Nephron (organoid): ENCODE measurements around the gene KLHL22.

Experiments used
- H3K27ac Mint-ChIP-seq, 3 experiments: 2 replicates each; pipeline ENCODE4 v1.8.0; 2020; ENCODE audit warnings: mixed read lengths in 3 of 3, mild to moderate bottlenecking in 2 of 3, moderate library complexity in 1 of 3
- H3K27me3 Mint-ChIP-seq: 2 replicates; pipeline ENCODE4 v1.8.0; 2021; ENCODE audit warnings: low read depth, mild to moderate bottlenecking, moderate library complexity, mixed read lengths
- H3K36me3 Mint-ChIP-seq: 2 replicates; pipeline ENCODE4 v1.8.0; 2020; ENCODE audit warnings: low read depth, mixed read lengths
- H3K4me1 Mint-ChIP-seq: 2 replicates; pipeline ENCODE4 v1.8.0; 2020; ENCODE audit warnings: mixed read lengths
- H3K4me3 Mint-ChIP-seq, 3 experiments: 2 replicates each; pipeline ENCODE4 v1.8.0; 2020; ENCODE audit warnings: mild to moderate bottlenecking in 3 of 3, mixed read lengths in 3 of 3, moderate library complexity in 2 of 3
- H3K9me3 Mint-ChIP-seq: 2 replicates; pipeline ENCODE4 v1.8.0; 2020; ENCODE audit warnings: mixed read lengths
- TF ChIP-seq, protein P1 (sequence below), 3 experiments: fragments of 200-600 bp; sonication (generic); IDR thresholded peaks; one replicate each; pipeline ENCODE4 v1.5.0; 2021; ENCODE audit warnings: antibody characterized with exemption in 3 of 3; ENCODE audit not compliant: unreplicated experiment in 3 of 3

The KLHL22 gene

DNA sequence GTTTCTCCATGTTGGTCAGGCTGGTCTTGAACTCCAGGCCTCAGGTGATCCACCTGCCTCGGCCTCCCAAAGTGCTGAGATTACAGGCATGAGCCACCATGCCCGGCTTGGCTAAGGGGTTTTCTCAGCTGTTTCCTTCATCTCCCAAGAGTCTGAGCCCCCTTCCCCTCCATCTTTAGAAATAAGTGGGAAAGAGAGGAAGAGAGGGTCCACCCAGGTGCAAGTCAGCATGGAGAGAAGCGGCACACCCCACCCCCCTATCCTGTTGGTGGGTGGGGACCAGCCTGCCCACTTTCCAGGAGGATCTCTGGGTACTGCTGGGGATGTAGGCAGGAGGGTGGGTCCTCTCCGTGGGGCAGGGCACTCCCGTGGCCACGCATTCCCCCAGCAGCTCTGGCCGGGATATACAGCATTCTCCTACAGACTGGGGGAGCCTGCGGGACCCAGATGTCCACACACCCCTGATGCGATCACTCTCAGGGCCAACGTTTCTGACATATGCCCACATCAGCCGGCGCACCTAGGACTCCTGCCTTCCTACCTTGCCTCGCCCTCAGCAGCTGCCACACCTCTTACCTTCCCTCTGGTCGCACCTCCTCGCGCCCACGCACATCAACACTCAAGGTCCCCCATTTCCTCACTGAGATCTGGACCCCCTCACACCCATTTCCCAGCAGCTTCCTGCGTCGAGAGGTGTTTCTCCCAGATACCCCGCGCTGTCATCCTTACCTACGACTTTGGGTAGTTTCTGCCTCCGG, 66.9 kb downstream of the KLHL22 start:
- H3K9me3 Mint-ChIP-seq, result no peaks in the 10 kb centered on the region
- no peak overlapping the region for H3K27ac Mint-ChIP-seq

DNA sequence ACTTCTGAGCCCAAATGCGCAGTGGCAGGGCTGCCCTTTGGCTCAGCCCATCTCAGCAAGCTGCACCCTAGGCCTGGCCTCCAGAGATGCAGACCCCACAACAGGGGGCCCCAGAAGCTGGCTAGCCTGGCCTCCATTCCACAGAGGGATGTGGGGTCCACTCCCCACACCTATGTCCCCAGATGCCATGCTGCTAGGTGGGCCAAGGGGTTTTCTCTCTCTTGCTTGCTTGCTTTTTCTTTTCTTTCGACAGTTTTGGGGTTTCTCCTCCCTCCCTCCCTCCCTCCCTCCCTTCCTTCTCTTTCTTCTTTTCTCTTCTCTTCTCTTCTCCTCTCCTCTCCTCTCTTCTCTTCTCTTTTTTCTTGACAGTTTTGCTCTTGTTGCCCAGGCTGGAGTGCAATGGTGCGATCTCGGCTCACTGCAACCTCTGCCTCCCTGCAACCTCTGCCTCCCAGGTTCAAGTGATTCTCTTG, 67.6 kb downstream of the KLHL22 start:
- no peaks in the 10 kb centered on the region for H3K9me3 Mint-ChIP-seq
- TF ChIP-seq, protein P1, sequence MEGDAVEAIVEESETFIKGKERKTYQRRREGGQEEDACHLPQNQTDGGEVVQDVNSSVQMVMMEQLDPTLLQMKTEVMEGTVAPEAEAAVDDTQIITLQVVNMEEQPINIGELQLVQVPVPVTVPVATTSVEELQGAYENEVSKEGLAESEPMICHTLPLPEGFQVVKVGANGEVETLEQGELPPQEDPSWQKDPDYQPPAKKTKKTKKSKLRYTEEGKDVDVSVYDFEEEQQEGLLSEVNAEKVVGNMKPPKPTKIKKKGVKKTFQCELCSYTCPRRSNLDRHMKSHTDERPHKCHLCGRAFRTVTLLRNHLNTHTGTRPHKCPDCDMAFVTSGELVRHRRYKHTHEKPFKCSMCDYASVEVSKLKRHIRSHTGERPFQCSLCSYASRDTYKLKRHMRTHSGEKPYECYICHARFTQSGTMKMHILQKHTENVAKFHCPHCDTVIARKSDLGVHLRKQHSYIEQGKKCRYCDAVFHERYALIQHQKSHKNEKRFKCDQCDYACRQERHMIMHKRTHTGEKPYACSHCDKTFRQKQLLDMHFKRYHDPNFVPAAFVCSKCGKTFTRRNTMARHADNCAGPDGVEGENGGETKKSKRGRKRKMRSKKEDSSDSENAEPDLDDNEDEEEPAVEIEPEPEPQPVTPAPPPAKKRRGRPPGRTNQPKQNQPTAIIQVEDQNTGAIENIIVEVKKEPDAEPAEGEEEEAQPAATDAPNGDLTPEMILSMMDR (IDR thresholded peaks at IDR 0.05; ENCODE audit: unreplicated experiment in 3 of 3), result no peak
- peaks cover 26% of the 10 kb centered on the region for H3K27me3 Mint-ChIP-seq
- no peak overlapping the region for H3K4me3 Mint-ChIP-seq
- peaks cover 5% of the 10 kb centered on the region for H3K4me1 Mint-ChIP-seq
- no peak overlapping the region for H3K27ac Mint-ChIP-seq
- H3K36me3 Mint-ChIP-seq, result peaks cover 26% of the 10 kb centered on the region

More for the DNA sequence above, 66.9 kb downstream of the KLHL22 start:
- TF ChIP-seq, protein P1 (IDR thresholded peaks at IDR 0.05; ENCODE audit: unreplicated experiment in 3 of 3), result no peak
- Mint-ChIP-seq H3K27me3 (peaks cover 29% of the 10 kb centered on the region), H3K4me3 (peak overlapping the region in 2 of 3 experiments; percentile 1 to 32), H3K4me1 (peaks cover 1% of the 10 kb centered on the region), H3K36me3 (peaks cover 22% of the 10 kb centered on the region)

DNA sequence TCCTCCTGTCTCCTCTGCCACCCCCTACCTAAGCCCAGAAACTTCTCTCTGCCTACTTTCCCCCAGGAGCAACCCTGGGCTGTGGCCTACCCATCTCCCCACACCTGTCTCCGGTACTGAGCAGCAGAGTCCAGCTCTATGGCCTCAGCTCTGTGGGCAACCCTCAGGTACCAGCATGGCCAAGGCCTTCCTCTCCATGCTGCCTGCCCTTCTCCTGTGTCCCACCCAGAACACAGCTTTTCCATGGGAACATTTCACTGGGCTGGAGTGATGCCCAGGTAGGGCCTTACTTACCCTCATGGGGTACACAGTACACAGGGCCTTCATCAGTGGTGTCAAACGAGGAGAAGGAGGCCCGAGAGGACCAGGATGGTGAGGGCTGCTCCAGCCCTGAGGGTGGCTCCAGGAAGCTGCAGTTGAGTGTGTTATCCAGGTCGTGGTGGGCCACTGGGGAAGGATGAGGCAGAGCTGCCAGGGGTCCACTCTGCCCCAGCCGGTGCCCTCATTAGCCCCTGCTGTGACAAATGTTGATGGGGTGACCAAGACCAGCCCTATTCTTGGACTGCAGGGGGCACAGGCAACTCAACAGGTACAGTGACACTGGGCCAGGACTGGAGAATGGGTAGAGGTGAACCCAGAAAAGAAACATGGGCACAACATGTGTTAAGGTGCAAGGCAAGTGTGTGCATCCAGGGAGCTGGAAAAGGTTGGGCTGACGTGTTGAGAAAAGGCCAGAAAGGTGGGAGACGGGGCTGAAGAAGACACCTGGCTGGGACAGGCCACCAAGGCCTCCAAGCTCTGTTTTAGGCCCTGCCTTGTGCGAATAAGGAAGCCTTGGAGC, 68.3 kb downstream of the KLHL22 start:
- peaks cover 20% of the 10 kb centered on the region for H3K27me3 Mint-ChIP-seq
- H3K36me3 Mint-ChIP-seq, result peaks cover 24% of the 10 kb centered on the region
- H3K4me3 Mint-ChIP-seq, result peak overlapping the region in 1 of 3 experiments; percentile 18
- no peaks in the 10 kb centered on the region for H3K9me3 Mint-ChIP-seq
- no peak overlapping the region for H3K27ac Mint-ChIP-seq
- TF ChIP-seq, protein P1 (IDR thresholded peaks at IDR 0.05; ENCODE audit: unreplicated experiment in 3 of 3), result no peak
- peaks cover 5% of the 10 kb centered on the region for H3K4me1 Mint-ChIP-seq

DNA sequence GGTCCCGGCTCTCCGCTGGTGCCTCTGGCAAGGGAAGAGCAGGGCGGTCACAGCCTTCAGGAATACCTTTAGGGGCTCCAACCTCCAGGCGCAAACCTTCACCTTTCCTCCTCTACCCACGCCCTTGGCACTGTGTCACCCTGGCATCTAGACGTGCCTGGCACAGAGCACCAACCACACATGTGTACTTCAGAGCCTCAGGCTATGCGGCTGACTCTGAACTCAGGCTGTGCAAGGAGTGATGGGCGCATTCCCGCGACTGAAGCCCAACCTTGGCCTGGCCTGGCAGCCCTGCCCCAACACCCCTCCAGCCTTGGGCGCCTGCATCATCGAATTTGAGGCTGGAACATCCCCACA, 69.4 kb downstream of the KLHL22 start:
- TF ChIP-seq, protein P1 (IDR thresholded peaks at IDR 0.05; ENCODE audit: unreplicated experiment in 3 of 3), result no peak
- H3K9me3 Mint-ChIP-seq, result no peaks in the 10 kb centered on the region
- peaks cover 22% of the 10 kb centered on the region for H3K36me3 Mint-ChIP-seq
- no peak overlapping the region for H3K27ac Mint-ChIP-seq
- H3K4me1 Mint-ChIP-seq, result peaks cover 5% of the 10 kb centered on the region
- peaks cover 12% of the 10 kb centered on the region for H3K27me3 Mint-ChIP-seq
- H3K4me3 Mint-ChIP-seq, result no peak overlapping the region

DNA sequence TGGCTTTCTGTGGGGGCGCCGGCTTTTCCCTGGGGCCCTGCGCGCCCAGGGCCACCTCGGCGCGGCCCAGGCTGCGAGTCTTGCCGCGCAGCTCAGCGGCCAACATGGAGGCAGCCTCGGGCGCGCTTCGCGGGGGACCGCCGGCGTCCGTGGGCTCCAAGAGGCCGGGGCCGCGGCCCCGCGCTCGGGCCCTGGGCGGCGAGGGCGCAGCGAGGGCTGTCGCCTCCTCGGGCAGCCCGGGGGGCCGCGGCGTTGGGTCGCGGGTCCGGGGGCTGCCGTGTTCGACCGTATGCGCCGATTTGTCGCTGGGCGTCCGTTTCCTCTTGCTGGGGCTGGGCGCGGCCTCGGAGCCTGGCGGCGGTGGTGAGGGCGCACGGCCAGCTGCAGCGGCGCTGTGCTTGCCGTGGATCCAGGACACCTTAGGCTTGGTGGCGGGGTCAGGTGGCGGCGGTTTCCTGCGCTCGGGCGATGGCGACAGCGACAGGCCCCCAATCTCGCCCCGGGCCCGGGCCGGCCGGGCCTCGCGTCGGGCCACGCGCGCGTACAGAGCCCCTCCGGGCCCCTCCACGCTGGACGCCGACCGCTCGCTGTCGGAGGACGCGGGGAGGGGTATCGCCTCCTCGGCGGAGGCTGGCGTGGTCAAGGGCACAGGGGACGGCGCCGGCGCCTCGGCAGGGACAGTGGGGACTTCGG, 69.9 kb downstream of the KLHL22 start:
- H3K27ac Mint-ChIP-seq, result no peak overlapping the region
- TF ChIP-seq, protein P1 (IDR thresholded peaks at IDR 0.05; ENCODE audit: unreplicated experiment in 3 of 3), result no peak
- peaks cover 12% of the 10 kb centered on the region for H3K27me3 Mint-ChIP-seq
- H3K36me3 Mint-ChIP-seq, result peaks cover 22% of the 10 kb centered on the region
- H3K4me3 Mint-ChIP-seq, result no peak overlapping the region
- H3K4me1 Mint-ChIP-seq, result peaks cover 5% of the 10 kb centered on the region
- no peaks in the 10 kb centered on the region for H3K9me3 Mint-ChIP-seq
